HG02884 (cell line): Measurements from ENCODE around the gene AADACL3.
"Not testable (repeated sequence)": the region's sequence is repeated elsewhere in the genome, so short reads cannot be mapped to it uniquely, and the experiment has no call there.

Experiments used
- ATAC-seq: cut with Tn5 transposase; IDR thresholded peaks from one replicate; pipeline ENCODE4 v1.9.1; 2021; ENCODE audit warnings: mild to moderate bottlenecking, moderate library complexity; ENCODE audit not compliant: unreplicated experiment

Gene AADACL3

GRCh38 chr1:12715896-12716437, at the start of gene AADACL3:
Gene AADACL3 (plus strand): TSS chr1:12716110. CDS start chr1:12716177, 67 bp downstream.
- ATAC-seq = no peak

GRCh38 chr1:12666141-12666735, 49.7 kb upstream of the AADACL3 start:
- ATAC-seq = no peak

GRCh38 chr1:12669529-12670068, 46.3 kb upstream of the AADACL3 start:
- ATAC-seq = no peak

GRCh38 chr1:12674358-12674757, 41.6 kb upstream of the AADACL3 start:
- no peak for ATAC-seq

GRCh38 chr1:12676122-12676521, 39.8 kb upstream of the AADACL3 start:
- ATAC-seq = not testable (repeated sequence)

GRCh38 chr1:12677565-12677964, 38.3 kb upstream of the AADACL3 start:
- ATAC-seq = no peak

- ATAC-seq = no peak
Measured at GRCh38 chr1:12678350-12678749, 37.6 kb upstream of the AADACL3 start.

- no peak for ATAC-seq
Measured at GRCh38 chr1:12678820-12679219, 37.1 kb upstream of the AADACL3 start.

GRCh38 chr1:12690156-12690555, 25.8 kb upstream of the AADACL3 start:
- ATAC-seq = no peak

GRCh38 chr1:12692967-12693782, 22.7 kb upstream of the AADACL3 start:
- ATAC-seq = no peak

GRCh38 chr1:12696658-12697057, 19.3 kb upstream of the AADACL3 start:
- no peak for ATAC-seq

- no peak for ATAC-seq
Measured at GRCh38 chr1:12697397-12697796, 18.5 kb upstream of the AADACL3 start.

- ATAC-seq = no peak
Measured at GRCh38 chr1:12703821-12704451, 12.0 kb upstream of the AADACL3 start.

- ATAC-seq = no peak
Measured at GRCh38 chr1:12706061-12706460, 9.8 kb upstream of the AADACL3 start.

- no peak for ATAC-seq
Measured at GRCh38 chr1:12708396-12709090, 7.4 kb upstream of the AADACL3 start.

GRCh38 chr1:12709091-12709491, 6.8 kb upstream of the AADACL3 start:
- ATAC-seq = no peak

GRCh38 chr1:12709696-12710095, 6.2 kb upstream of the AADACL3 start:
- ATAC-seq = no peak

GRCh38 chr1:12711536-12711935, 4.4 kb upstream of the AADACL3 start:
- ATAC-seq = no peak

GRCh38 chr1:12712076-12712475, 3.8 kb upstream of the AADACL3 start:
- ATAC-seq = no peak

- no peak for ATAC-seq
Measured at GRCh38 chr1:12712929-12713328, 3.0 kb upstream of the AADACL3 start.

GRCh38 chr1:12713651-12714050, 2.3 kb upstream of the AADACL3 start:
- ATAC-seq = not testable (repeated sequence)
